GM18951 (cell line): Measurements from ENCODE around the gene VPREB3.
"Not testable (repeated sequence)": the region's sequence is repeated elsewhere in the genome, so short reads cannot be mapped to it uniquely, and the experiment has no call there.

Experiments used
- POLR2A ChIP-seq: IDR thresholded peaks from 4 replicates; pipeline ENCODE4 v1.6.1; 2011; ENCODE audit warnings: mild to moderate bottlenecking; ENCODE audit not compliant: insufficient read length, insufficient read depth; ENCODE audit errors: extremely low read depth
- in situ Hi-C: fragments of 300-500 bp; cut with MboI; formaldehyde crosslinking; loops from one replicate; pipeline ENCODE4 v1.12.0; 2022; ENCODE audit warnings: low sequenced_read_pairs, mixed read lengths, inconsistent platforms; ENCODE audit not compliant: unreplicated experiment

The VPREB3 gene

DNA sequence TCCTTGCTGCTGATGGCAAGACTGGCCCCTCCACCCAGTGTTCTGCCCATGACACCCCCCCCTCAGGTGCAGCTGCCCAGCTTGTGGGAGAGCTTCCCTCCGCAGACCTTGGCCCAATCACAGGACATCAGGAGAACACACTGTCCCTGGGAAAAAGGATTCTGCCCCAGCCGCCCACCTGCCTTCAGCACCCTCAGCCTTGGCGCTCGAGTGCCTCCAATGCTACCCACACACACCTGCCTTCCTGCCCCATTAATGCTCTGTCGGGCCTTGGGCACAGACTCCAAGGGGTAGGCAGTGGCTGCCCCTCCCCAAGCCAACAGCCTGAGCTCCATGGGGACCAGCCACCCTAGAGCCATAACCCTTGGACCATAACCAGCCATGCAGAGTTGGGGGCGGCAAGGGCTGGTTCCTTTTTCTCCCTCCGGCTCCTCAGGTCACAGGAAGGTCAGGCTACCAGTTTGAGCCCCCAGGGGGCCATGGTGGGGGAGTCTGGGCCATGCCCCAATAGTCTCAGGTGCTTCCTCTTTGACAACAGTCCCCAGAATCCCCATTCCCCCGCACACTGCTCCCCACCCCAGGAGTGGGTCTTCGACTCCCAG, 2.0 kb downstream of the VPREB3 start:
- in situ Hi-C loops = no loop called here
- no peak for TF ChIP-seq POLR2A

DNA sequence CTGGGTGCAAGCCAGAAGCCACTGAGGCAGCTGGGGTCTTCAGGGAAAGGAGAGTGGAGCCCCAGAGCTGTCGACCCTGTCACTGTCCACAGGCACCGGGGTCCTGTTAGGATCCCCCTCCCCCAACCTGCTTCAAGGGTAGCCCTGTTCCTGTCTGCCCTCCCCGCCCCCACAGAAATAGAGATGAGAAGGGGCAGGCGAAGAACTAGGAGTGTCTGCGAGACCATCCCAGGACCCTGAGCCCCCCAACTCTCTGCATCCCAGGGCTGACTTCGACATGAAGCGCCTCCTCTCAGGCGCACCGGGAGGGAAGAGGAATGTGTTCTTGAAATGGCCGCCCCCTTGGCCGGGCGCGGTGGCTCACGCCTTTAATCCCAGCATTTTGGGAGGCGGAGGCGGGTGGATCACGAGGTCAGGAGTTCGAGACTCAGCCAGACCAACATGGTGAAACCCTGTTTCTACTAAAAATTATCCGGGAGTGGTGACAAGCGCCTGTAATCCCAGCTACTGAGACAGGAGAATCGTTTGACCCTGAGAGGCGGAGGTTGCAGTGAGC, 2.7 kb downstream of the VPREB3 start:
- no peak for TF ChIP-seq POLR2A
- in situ Hi-C loops = no loop called here

DNA sequence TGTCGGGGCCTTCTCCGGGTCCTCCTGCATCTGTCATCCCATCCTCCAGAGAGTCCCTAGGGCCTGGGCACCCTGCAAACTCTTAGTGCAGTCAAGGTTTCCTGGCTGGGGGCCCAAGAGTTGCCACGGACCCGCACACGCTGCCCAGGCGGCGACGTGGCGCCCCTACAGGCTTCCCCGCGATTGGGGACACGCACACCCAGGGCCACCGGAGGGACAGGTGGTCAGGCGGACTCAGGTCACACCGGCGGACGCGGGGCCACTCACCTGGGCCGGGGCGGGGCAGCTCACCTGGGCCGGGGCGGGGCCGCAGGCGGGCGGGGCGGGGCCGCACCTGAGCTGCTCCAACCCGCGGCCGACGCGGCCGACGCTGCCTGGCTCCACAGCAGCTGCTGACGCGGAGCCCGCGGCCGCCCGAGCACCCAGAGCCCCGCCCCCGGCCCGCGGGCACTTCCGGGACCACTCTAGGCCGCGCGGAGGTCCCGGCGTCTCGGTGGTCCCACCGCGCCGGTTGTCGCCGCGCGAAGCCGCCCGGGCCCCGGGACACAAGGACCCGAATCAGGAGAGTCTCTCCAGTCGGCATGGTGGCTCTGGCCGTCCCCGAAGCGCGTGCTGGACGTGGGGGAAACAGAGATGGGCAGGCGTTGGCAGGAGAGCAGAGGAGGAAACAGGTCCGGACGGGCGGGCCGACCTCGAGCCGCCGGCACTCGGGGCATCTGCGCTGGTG, 3.3 kb downstream of the VPREB3 start, which contains the start of gene ZNF70:
TSS of gene ZNF70 (minus strand) at position 399 of the 727 bp plus-strand sequence. CDS start 5,972 bp downstream, outside the sequence.
- in situ Hi-C loops = no loop called here
- peak; percentile 72 for TF ChIP-seq POLR2A

DNA sequence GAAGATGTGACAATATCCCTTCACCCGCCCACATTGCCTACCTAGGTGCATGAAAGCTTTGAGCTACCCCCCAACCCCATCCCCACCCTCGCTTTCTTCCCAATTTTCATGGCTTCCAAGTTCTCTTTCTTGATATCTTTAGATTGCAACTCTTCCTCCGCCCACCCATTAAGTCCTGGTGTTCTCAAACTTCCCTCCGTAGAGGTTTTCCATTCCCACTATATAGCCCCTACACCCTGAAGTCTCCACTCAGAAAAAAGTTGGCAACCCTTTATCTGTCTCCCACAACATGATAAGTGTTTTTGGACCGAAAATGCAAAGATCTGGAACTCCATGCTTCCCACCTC, 3.9 kb downstream of the VPREB3 start:
- no peak for TF ChIP-seq POLR2A
- in situ Hi-C loops = no loop called here

DNA sequence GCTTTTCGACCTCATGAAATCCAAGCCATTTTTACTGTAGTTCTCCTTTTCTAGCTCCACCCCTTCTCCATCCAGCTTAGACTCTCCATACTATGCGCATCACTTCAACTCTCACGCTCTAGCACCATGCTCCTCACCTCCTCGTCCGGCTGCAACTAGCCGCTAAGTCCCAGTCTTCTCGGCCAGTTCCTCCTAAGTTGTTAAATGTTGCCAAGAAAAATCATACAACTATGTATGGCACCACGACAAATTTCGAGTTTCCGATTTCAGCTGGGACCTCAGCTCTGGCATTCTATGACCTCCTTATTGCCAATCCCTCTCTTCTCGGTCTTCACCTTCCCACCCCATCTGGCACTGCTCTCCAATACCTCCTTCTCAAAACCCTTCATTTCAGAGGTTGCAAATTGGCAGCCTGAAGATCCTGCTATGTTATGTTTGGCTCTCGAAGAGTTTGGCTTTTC, 4.4 kb downstream of the VPREB3 start:
- no peak for TF ChIP-seq POLR2A
- in situ Hi-C loops = no loop called here

DNA sequence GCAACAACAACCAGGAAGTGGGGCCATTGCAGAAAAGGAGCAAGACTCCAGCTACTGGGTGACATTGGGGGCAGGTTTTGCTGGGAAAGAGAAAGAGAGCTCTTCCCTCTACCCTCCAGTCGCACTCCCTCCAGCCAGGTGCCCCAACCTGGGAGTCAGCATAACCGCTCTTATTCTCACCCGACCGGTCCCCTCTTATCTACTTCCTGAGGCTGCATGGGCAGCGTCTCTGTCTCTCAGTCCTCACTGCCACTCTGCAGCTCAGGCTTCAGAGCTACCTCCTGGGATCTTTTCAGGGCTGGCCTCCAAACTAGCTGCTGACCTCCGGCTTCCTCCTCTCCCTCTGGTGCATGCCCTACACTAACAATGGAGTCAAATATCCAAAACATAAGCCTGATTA, 8.4 kb downstream of the VPREB3 start:
- TF ChIP-seq POLR2A = no peak
- in situ Hi-C loops = no loop called here

DNA sequence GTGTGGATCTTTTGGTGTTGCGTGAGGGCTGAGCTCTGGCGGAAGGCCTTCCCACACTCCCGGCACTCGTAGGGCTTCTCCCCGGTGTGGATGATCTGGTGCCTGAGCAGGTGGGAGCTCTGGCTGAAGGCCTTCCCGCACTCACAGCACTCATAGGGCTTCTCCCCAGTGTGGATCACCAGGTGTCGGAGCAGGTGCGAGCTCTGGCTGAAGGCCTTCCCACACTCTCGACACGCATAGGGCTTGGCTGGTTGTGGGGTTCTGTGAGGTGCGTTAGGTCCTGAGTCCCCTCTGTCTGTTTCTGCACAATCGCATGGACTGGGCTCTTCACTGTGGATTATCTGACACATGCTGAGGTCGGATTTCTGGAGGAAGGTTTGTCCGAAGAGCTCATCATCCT, 9.7 kb downstream of the VPREB3 start:
- no peak for TF ChIP-seq POLR2A
- in situ Hi-C loops = no loop called here

DNA sequence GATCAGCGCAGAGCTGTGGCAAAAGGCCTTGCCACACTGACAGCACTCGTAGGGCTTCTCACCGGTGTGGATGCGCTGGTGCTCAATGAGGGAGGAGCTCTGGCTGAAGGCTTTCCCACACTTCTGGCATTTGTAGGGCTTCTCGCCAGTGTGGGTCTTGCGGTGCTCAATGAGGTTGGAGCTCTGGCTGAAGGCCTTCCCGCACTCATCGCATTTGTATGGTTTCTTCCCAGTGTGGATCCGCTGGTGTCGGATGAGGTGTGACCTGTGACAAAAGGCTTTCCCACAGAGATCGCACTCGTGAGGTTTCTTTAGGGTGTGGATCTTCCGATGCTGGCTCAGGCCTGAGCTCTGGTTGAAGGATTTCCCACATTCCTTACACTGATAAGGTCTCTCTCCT, 10.2 kb downstream of the VPREB3 start:
- no peak for TF ChIP-seq POLR2A
- in situ Hi-C loops = no loop called here

DNA sequence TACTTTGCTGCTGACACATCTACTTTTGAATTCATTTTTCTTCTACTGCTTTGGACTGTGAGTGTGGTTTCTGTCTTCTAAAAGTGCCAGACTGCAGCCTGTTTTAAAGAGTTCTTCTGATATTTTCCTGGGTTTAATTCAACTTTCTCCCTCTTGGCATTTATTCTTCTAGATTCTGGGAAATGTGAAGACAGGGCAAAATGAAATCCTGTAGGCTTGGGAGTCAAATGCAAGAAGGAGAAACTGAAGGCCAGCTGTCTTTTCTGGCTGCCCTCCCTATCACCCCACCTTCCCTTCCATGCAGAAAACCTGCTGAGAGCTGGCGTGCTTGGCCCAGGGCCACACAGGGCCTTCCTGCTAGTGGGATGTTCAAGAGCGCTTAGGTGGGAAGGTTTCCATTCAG, 10.9 kb downstream of the VPREB3 start:
- no peak for TF ChIP-seq POLR2A
- in situ Hi-C loops = no loop called here

DNA sequence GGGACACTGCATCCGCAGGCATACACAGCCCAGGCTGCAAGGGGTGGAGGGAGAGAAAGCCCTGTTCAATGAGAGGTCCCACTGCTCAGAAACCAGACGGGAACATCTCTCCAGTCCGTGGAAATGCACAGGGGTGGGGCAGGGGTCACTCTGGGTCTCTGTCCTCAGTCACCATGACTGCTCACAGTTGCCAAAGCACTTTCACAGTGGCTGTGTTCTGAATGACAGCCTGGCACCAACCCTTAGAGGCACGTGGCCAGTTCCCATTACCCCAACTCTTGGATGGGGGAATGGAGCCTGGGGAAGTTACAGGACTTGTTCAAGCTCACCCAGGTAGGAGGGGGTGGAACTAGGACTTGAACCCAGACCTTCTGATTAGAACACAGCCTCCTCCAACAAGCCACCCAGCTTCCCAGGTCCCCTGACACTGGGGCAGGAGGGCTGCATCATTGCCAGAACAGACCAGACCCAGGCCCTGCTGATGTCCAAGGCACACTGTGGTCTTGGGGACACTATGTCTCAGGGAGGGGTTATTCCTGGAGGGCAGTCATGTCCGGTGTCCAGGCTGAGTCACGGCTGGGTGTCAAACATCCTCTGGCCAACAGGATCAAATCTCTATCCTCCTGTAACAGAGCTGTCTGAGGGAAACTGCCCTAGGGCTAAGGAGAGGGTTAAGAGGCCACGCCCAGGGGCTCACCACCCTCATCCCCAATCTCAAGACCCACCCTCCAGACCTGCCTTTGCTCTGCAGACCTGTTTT, 11.5 kb downstream of the VPREB3 start:
- in situ Hi-C loops = no loop called here

DNA sequence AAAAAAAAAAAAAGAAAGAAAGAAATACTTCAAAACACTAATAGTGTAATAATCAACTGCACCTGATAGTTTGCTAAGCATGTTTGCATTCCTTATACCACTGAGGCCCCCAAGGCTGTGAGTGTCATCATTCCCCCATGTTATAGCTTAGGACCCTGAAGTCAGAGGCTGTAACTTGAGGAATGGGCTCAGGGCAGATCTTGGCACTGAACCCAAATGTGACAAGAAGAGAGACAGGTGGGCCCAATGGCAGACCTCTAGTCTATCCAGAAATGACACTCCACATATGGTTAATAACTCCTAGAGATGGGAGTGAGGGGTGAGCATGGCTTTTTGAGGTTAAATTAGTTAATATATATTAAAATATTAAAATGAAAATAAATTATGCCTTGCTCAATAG, 16.5 kb downstream of the VPREB3 start:
- in situ Hi-C loops = no loop called here
- TF ChIP-seq POLR2A = no peak

More for the DNA sequence above, 11.5 kb downstream of the VPREB3 start:
- TF ChIP-seq POLR2A = no peak

DNA sequence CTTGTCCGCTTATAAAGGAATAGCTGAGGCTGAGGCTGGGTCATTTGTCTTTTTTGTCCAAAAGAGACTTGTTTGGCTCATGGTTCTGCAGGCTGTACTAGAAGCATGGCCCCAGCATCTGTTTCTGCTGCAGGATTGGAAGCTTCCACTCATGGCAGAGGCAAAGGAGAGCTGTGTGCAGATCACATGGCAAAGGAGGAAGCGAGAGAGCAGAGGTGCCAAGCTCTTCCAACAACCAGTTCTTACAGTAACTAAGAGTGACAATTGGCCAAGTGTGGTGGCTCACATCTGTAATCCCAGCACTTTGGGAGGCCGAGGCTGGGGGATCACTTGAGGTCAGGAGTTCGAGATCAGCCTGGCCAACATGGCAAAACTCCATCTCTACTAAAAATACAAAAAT, 26.1 kb downstream of the VPREB3 start:
- in situ Hi-C loops = not testable (repeated sequence)

DNA sequence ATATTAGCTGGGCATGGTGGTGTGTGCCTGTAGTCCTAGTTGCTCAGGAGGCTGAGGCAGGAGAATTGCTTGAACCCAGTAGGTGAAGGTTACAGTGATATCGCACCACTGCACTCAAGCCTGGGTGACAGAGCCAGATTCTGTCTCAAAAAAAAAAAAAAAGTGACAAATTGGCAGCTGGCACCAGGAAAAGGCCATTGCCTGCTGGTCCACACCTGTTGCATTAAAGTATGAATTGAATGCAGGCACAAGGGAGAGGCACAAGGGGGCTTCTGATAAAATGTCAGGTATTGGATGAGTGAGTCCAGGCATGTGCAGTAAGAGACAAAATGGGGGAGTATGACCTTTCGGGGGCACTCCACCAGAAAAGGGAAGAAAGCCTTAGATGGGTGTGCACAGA, 31.5 kb downstream of the VPREB3 start:
- no peak for TF ChIP-seq POLR2A
- in situ Hi-C loops = no loop called here
